Neural progenitor cell (in vitro differentiated cells): ENCODE data around the gene VAPB.

ENCODE experiments used
- EZH2 ChIP-seq: fragments of 200-600 bp; sonication (generic); IDR thresholded peaks from 2 replicates; pipeline ENCODE4 v1.6.1; 2017; ENCODE audit warnings: antibody characterized with exemption, mild to moderate bottlenecking, moderate library complexity
- EZH2phosphoT487 ChIP-seq: fragments of 200-600 bp; sonication (generic); IDR thresholded peaks from 2 replicates; pipeline ENCODE4 v1.6.1; 2017; ENCODE audit warnings: antibody characterized with exemption
- TF ChIP-seq, protein P1 (sequence below): fragments of 200-600 bp; sonication (generic); IDR thresholded peaks from 2 replicates; pipeline ENCODE4 v1.5.1; 2017; ENCODE audit warnings: antibody characterized with exemption, mild to moderate bottlenecking

DNA sequence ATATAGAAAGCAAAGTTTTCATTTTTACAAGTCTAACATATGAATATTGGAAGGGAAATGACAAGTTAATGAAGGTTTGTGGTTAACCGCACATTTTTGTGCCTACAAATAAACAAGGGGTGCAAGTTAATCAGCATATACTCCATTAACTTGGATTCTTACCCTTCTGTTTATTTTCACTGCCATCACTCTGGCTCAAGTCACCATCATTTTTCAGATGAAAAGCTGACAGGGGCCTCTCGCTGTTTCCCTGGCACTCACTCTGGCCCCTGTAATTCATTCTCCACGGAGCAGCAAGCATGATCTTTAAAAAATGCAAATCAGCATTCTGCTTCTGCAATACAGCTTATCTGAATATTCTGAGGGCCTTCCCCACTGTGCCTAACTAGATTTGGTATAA, 96.4 kb downstream of the VAPB start:
- TF ChIP-seq, protein P1, sequence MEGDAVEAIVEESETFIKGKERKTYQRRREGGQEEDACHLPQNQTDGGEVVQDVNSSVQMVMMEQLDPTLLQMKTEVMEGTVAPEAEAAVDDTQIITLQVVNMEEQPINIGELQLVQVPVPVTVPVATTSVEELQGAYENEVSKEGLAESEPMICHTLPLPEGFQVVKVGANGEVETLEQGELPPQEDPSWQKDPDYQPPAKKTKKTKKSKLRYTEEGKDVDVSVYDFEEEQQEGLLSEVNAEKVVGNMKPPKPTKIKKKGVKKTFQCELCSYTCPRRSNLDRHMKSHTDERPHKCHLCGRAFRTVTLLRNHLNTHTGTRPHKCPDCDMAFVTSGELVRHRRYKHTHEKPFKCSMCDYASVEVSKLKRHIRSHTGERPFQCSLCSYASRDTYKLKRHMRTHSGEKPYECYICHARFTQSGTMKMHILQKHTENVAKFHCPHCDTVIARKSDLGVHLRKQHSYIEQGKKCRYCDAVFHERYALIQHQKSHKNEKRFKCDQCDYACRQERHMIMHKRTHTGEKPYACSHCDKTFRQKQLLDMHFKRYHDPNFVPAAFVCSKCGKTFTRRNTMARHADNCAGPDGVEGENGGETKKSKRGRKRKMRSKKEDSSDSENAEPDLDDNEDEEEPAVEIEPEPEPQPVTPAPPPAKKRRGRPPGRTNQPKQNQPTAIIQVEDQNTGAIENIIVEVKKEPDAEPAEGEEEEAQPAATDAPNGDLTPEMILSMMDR = no peak
- no peak for TF ChIP-seq EZH2
- TF ChIP-seq EZH2phosphoT487 = no peak
